K562 (cell line): ENCODE results near the gene COLQ. TPM values are rescaled to one million over a fixed set of nuclear protein-coding genes. Genes with fewer than 3 reads are reported as not detected.
A peak's percentile ranks its signal among the peaks of the same experiment; 100 is the strongest.

Experiments
- PHF8 ChIP-seq: fragments of 200-600 bp; sonication (generic); IDR thresholded peaks from 2 replicates; pipeline ENCODE4 v1.6.1; 2012; ENCODE audit warnings: mixed run types, mild to moderate bottlenecking, inconsistent platforms, low read length, moderate library complexity, borderline replicate concordance
- POLR2H ChIP-seq: IDR thresholded peaks from 2 replicates; pipeline ENCODE4 v1.6.1; 2016; ENCODE audit warnings: missing genetic modification characterization, low read depth, mild to moderate bottlenecking, control low read depth, missing compliant biosample characterization, moderate library complexity
- TAF15 ChIP-seq: fragments of 200-400 bp; formaldehyde crosslinking; IDR thresholded peaks from 2 replicates; pipeline ENCODE4 v1.6.1; 2017; ENCODE audit warnings: mild to moderate bottlenecking, low read depth, low read length, moderate library complexity
- TCF7 ChIP-seq: sonication (generic); IDR thresholded peaks from 2 replicates; pipeline ENCODE4 v1.6.1; 2016; ENCODE audit warnings: antibody characterized with exemption, borderline replicate concordance
- ZFP30 ChIP-seq: fragments of 250-450 bp; sonication (Bioruptor Pico); IDR thresholded peaks from 2 replicates; pipeline ENCODE4 v1.8.0; 2022; ENCODE audit warnings: moderate library complexity, mild to moderate bottlenecking, inconsistent platforms, borderline replicate concordance
- ZNF253 ChIP-seq: fragments of 250-450 bp; sonication (Bioruptor Pico); conservative IDR thresholded peaks from 2 replicates; pipeline ENCODE4 v1.6.1; 2021; ENCODE audit warnings: mild to moderate bottlenecking
- ZNF764 ChIP-seq: fragments of 250-450 bp; sonication (Bioruptor Pico); IDR thresholded peaks from 2 replicates; pipeline ENCODE4 v1.4.0; 2020; ENCODE audit warnings: low read depth, mild to moderate bottlenecking, moderate library complexity
- polyA plus RNA-seq, 8 experiments: library from polyadenylated mRNA; depleted of rRNA in 4 of 8; stranded (reverse) in 5 of 8; unstranded in 3 of 8; fragments of >200 nt; fragmentation: Nextera tagmentation in 2 of 8; fragmentation: Illumina TruSeq in 1 of 8; extraction: Ambion mirVana in 2 of 8; extraction: Trizol in 1 of 8; gene quantifications; 2 replicates each; pipeline versions ENCODE4 v1.2.1 to v1.2.3, GENCODE V29; 2011 to 2014; ENCODE audit warnings: inconsistent platforms in 1 of 8, missing spikeins in 1 of 8
- total RNA-seq, 7 experiments: library from RNA; depleted of rRNA in 6 of 7; stranded (reverse); fragments of >200 nt in 6 of 7; fragmentation: Illumina TruSeq in 2 of 7; extraction: Trizol in 2 of 7; gene quantifications; 2 replicates each; pipeline versions ENCODE4 v1.2.1 to v1.2.3, GENCODE V29; 2011 to 2021; ENCODE audit warnings: low replicate concordance in 1 of 7
- TF ChIP-seq, protein P1 (sequence below): fragments of 450-650 bp; IDR thresholded peaks from 2 replicates; pipeline ENCODE4 v1.6.1; 2016; ENCODE audit warnings: low read depth
- TF ChIP-seq, protein P2 (sequence below): fragments of 250-450 bp; sonication (Bioruptor Pico); IDR thresholded peaks from 2 replicates; pipeline ENCODE4 v1.8.0; 2022; ENCODE audit warnings: inconsistent platforms, mild to moderate bottlenecking, moderate library complexity, borderline replicate concordance
- TF ChIP-seq, protein P3 (sequence below): fragments of 450-650 bp; IDR thresholded peaks from 2 replicates; pipeline ENCODE4 v1.6.1; 2017; ENCODE audit warnings: antibody characterized with exemption, mild to moderate bottlenecking
- TF ChIP-seq, protein P4 (sequence below): fragments of 450-650 bp; formaldehyde crosslinking; IDR thresholded peaks from 2 replicates; pipeline ENCODE4 v1.4.0; 2020; ENCODE audit warnings: mild to moderate bottlenecking, moderate library complexity

Gene COLQ
- total and polyA plus RNA-seq, 9 of the 15 experiments (the other 6 are each of a cell fraction or from before 2014, with no cell fraction given) = 0.04 to 0.36 (median 0.27) TPM; not detected in 4

DNA sequence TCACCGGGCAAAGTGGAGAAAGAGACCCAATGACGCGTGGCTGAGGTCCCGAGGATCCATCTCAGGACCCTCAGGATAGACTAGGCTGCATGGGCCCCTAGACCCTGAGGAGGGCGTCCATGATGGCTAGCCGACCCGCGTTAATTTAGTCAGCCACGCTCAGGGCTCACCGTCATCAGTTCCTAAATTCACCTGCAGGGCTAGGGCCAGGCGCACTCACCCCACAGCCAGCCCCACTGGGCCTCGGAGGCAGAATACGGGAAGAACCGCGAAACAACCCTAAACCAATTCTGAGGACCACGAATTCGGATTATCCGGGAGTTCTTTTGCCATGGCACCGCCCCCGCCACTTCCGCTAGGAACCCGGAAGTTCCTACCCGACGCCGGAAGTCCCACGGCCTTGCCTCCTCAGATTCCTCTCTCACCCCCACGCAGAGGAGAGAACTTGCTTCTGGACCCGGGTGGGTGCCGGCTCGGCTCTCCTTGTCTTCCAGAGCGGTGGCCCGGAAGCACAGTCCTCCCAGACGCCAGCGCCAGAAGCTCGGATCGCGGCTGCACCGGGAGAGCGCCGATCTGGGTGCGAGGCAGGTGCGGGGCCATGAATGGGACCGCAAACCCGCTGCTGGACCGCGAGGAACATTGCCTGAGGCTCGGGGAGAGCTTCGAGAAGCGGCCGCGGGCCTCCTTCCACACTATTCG is 94.2 kb downstream of the COLQ start, which contains the start of the genes EAF1 and METTL6 (continued):
- TF ChIP-seq, protein P1, sequence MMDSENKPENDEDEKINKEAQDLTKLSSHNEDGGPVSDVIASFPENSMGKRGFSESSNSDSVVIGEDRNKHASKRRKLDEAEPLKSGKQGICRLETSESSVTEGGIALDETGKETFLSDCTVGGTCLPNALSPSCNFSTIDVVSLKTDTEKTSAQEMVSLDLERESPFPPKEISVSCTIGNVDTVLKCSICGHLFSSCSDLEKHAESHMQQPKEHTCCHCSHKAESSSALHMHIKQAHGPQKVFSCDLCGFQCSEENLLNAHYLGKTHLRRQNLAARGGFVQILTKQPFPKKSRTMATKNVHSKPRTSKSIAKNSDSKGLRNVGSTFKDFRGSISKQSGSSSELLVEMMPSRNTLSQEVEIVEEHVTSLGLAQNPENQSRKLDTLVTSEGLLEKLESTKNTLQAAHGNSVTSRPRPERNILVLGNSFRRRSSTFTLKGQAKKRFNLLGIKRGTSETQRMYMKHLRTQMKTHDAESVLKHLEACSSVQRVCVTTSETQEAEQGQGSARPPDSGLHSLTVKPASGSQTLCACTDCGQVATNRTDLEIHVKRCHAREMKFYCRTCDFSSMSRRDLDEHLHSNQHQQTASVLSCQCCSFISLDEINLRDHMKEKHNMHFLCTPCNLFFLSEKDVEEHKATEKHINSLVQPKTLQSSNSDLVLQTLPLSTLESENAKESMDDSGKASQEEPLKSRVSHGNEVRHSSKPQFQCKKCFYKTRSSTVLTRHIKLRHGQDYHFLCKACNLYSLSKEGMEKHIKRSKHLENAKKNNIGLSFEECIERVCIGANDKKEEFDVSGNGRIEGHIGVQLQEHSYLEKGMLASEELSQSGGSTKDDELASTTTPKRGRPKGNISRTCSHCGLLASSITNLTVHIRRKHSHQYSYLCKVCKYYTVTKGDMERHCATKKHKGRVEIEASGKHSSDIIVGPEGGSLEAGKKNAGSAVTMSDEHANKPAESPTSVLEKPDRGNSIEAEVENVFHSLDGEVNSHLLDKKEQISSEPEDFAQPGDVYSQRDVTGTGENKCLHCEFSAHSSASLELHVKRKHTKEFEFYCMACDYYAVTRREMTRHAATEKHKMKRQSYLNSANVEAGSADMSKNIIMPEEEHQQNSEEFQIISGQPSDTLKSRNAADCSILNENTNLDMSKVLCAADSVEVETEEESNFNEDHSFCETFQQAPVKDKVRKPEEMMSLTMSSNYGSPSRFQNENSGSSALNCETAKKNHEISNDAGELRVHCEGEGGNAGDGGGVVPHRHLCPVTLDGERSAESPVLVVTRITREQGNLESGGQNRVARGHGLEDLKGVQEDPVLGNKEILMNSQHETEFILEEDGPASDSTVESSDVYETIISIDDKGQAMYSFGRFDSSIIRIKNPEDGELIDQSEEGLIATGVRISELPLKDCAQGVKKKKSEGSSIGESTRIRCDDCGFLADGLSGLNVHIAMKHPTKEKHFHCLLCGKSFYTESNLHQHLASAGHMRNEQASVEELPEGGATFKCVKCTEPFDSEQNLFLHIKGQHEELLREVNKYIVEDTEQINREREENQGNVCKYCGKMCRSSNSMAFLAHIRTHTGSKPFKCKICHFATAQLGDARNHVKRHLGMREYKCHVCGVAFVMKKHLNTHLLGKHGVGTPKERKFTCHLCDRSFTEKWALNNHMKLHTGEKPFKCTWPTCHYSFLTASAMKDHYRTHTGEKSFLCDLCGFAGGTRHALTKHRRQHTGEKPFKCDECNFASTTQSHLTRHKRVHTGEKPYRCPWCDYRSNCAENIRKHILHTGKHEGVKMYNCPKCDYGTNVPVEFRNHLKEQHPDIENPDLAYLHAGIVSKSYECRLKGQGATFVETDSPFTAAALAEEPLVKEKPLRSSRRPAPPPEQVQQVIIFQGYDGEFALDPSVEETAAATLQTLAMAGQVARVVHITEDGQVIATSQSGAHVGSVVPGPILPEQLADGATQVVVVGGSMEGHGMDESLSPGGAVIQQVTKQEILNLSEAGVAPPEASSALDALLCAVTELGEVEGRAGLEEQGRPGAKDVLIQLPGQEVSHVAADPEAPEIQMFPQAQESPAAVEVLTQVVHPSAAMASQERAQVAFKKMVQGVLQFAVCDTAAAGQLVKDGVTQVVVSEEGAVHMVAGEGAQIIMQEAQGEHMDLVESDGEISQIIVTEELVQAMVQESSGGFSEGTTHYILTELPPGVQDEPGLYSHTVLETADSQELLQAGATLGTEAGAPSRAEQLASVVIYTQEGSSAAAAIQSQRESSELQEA = no peak
- TF ChIP-seq TAF15 = no peak
- TF ChIP-seq, protein P2, sequence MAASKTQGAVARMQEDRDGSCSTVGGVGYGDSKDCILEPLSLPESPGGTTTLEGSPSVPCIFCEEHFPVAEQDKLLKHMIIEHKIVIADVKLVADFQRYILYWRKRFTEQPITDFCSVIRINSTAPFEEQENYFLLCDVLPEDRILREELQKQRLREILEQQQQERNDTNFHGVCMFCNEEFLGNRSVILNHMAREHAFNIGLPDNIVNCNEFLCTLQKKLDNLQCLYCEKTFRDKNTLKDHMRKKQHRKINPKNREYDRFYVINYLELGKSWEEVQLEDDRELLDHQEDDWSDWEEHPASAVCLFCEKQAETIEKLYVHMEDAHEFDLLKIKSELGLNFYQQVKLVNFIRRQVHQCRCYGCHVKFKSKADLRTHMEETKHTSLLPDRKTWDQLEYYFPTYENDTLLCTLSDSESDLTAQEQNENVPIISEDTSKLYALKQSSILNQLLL = no peak
- TF ChIP-seq, protein P3, sequence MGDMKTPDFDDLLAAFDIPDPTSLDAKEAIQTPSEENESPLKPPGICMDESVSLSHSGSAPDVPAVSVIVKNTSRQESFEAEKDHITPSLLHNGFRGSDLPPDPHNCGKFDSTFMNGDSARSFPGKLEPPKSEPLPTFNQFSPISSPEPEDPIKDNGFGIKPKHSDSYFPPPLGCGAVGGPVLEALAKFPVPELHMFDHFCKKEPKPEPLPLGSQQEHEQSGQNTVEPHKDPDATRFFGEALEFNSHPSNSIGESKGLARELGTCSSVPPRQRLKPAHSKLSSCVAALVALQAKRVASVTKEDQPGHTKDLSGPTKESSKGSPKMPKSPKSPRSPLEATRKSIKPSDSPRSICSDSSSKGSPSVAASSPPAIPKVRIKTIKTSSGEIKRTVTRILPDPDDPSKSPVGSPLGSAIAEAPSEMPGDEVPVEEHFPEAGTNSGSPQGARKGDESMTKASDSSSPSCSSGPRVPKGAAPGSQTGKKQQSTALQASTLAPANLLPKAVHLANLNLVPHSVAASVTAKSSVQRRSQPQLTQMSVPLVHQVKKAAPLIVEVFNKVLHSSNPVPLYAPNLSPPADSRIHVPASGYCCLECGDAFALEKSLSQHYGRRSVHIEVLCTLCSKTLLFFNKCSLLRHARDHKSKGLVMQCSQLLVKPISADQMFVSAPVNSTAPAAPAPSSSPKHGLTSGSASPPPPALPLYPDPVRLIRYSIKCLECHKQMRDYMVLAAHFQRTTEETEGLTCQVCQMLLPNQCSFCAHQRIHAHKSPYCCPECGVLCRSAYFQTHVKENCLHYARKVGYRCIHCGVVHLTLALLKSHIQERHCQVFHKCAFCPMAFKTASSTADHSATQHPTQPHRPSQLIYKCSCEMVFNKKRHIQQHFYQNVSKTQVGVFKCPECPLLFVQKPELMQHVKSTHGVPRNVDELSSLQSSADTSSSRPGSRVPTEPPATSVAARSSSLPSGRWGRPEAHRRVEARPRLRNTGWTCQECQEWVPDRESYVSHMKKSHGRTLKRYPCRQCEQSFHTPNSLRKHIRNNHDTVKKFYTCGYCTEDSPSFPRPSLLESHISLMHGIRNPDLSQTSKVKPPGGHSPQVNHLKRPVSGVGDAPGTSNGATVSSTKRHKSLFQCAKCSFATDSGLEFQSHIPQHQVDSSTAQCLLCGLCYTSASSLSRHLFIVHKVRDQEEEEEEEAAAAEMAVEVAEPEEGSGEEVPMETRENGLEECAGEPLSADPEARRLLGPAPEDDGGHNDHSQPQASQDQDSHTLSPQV = no peak
- no peak for TF ChIP-seq TCF7
- TF ChIP-seq ZNF764 (CRISPR knock-in tag) = no peak
- TF ChIP-seq, protein P4, sequence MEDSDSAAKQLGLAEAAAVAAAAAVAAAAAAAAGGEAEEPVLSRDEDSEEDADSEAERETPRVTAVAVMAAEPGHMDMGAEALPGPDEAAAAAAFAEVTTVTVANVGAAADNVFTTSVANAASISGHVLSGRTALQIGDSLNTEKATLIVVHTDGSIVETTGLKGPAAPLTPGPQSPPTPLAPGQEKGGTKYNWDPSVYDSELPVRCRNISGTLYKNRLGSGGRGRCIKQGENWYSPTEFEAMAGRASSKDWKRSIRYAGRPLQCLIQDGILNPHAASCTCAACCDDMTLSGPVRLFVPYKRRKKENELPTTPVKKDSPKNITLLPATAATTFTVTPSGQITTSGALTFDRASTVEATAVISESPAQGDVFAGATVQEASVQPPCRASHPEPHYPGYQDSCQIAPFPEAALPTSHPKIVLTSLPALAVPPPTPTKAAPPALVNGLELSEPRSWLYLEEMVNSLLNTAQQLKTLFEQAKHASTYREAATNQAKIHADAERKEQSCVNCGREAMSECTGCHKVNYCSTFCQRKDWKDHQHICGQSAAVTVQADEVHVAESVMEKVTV (CRISPR knock-in tag) = no peak
- peak; percentile 95 for TF ChIP-seq PHF8
- TF ChIP-seq POLR2H = no peak
- TF ChIP-seq ZNF253 (CRISPR knock-in tag) = no peak
- TF ChIP-seq ZFP30 (CRISPR knock-in tag) = no peak
